Nephron (organoid): Measurements from ENCODE around the gene AHRR.
A peak's percentile ranks its signal among the peaks of the same experiment; 100 is the strongest.

ENCODE experiments used
- H3K27ac Mint-ChIP-seq, 3 experiments: 2 replicates each; pipeline ENCODE4 v1.8.0; 2020; ENCODE audit warnings: mixed read lengths in 3 of 3, mild to moderate bottlenecking in 2 of 3, moderate library complexity in 1 of 3
- H3K27me3 Mint-ChIP-seq: 2 replicates; pipeline ENCODE4 v1.8.0; 2021; ENCODE audit warnings: low read depth, mild to moderate bottlenecking, moderate library complexity, mixed read lengths
- H3K36me3 Mint-ChIP-seq: 2 replicates; pipeline ENCODE4 v1.8.0; 2020; ENCODE audit warnings: low read depth, mixed read lengths
- H3K4me1 Mint-ChIP-seq: 2 replicates; pipeline ENCODE4 v1.8.0; 2020; ENCODE audit warnings: mixed read lengths
- H3K4me3 Mint-ChIP-seq, 3 experiments: 2 replicates each; pipeline ENCODE4 v1.8.0; 2020; ENCODE audit warnings: mild to moderate bottlenecking in 3 of 3, mixed read lengths in 3 of 3, moderate library complexity in 2 of 3
- H3K9me3 Mint-ChIP-seq: 2 replicates; pipeline ENCODE4 v1.8.0; 2020; ENCODE audit warnings: mixed read lengths
- TF ChIP-seq, protein P1 (sequence below), 3 experiments: fragments of 200-600 bp; sonication (generic); IDR thresholded peaks; one replicate each; pipeline ENCODE4 v1.5.0; 2021; ENCODE audit warnings: antibody characterized with exemption in 3 of 3; ENCODE audit not compliant: unreplicated experiment in 3 of 3

The AHRR gene

GRCh38 chr5:416636-416960 lies 95.1 kb downstream of the AHRR start:
- Mint-ChIP-seq H3K27ac (peak overlapping the region; percentile 37 to 69 (median 54)), H3K9me3 (no peaks in the 10 kb centered on the region), H3K36me3 (no peaks in the 10 kb centered on the region)

DNA sequence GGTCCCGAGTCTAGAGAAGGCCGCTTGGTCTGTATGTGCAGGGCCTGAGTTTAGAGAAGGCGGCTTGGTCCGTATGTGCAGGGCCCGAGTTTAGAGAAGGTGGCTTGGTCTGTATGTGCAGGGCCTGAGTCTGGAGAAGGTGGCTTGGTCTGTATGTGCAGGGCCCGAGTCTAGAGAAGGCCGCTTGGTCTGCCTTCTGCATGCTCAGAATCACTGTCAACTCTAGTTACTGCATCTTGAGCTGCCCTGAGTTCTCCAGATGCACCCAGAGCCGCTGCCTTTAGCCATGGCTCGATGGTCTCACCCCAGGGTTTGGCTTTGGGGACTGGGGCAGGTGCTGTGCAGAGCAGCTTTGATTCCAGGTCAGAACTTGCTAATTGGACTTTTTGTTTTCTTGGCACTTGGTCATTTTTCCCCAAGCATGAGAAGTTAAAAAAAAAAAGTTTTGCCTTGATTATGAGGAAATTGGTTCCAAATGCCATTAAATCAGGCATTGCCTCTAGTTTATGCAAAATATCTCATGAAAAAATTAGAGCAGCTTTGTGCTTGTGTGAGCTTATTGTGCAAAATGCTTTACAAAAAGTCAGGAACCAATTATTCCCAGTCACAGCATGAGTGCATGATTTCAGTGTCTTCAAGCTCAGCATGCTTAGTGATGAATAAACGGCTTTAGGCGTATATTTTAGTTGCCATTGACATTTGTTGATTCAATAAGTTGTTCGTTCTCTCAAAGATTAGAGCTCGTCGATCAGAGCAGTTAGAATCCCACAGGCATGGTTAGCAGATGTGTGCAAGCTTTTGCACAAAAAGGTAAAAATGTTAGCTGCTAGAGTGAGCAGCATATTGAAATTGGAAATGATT lies 96.0 kb downstream of the AHRR start:
- H3K36me3 Mint-ChIP-seq = no peaks in the 10 kb centered on the region
- H3K27me3 Mint-ChIP-seq = peaks cover 4% of the 10 kb centered on the region
- peaks cover 12% of the 10 kb centered on the region for H3K4me1 Mint-ChIP-seq
- H3K9me3 Mint-ChIP-seq = no peaks in the 10 kb centered on the region
- peak overlapping the region in 2 of 3 experiments; percentile 37 to 54 for H3K27ac Mint-ChIP-seq
- H3K4me3 Mint-ChIP-seq = no peak overlapping the region
- TF ChIP-seq, protein P1, sequence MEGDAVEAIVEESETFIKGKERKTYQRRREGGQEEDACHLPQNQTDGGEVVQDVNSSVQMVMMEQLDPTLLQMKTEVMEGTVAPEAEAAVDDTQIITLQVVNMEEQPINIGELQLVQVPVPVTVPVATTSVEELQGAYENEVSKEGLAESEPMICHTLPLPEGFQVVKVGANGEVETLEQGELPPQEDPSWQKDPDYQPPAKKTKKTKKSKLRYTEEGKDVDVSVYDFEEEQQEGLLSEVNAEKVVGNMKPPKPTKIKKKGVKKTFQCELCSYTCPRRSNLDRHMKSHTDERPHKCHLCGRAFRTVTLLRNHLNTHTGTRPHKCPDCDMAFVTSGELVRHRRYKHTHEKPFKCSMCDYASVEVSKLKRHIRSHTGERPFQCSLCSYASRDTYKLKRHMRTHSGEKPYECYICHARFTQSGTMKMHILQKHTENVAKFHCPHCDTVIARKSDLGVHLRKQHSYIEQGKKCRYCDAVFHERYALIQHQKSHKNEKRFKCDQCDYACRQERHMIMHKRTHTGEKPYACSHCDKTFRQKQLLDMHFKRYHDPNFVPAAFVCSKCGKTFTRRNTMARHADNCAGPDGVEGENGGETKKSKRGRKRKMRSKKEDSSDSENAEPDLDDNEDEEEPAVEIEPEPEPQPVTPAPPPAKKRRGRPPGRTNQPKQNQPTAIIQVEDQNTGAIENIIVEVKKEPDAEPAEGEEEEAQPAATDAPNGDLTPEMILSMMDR (IDR thresholded peaks at IDR 0.05; ENCODE audit: unreplicated experiment in 3 of 3) = no peak

More at GRCh38 chr5:416636-416960, 95.1 kb downstream of the AHRR start:
- H3K4me1 Mint-ChIP-seq = peaks cover 12% of the 10 kb centered on the region
- no peak overlapping the region for H3K4me3 Mint-ChIP-seq
- H3K27me3 Mint-ChIP-seq = peaks cover 4% of the 10 kb centered on the region
- TF ChIP-seq, protein P1 (IDR thresholded peaks at IDR 0.05; ENCODE audit: unreplicated experiment in 3 of 3) = no peak

GRCh38 chr5:418162-419121 lies 96.9 kb downstream of the AHRR start:
- Mint-ChIP-seq H3K27me3 (peaks cover 4% of the 10 kb centered on the region), H3K9me3 (no peaks in the 10 kb centered on the region), H3K36me3 (no peaks in the 10 kb centered on the region), H3K4me1 (peaks cover 16% of the 10 kb centered on the region), H3K27ac (peak overlapping the region in 2 of 3 experiments; percentile 26 to 35), H3K4me3 (no peak overlapping the region)
- TF ChIP-seq, protein P1 (IDR thresholded peaks at IDR 0.05; ENCODE audit: unreplicated experiment in 3 of 3) = no peak

GRCh38 chr5:419970-420369 lies 98.5 kb downstream of the AHRR start:
- no peak overlapping the region for H3K4me3 Mint-ChIP-seq
- TF ChIP-seq, protein P1 (IDR thresholded peaks at IDR 0.05; ENCODE audit: unreplicated experiment in 3 of 3) = no peak
- H3K4me1 Mint-ChIP-seq = peaks cover 9% of the 10 kb centered on the region
- H3K27ac Mint-ChIP-seq = no peak overlapping the region
- no peaks in the 10 kb centered on the region for H3K9me3 Mint-ChIP-seq
- no peaks in the 10 kb centered on the region for H3K36me3 Mint-ChIP-seq
- peaks cover 4% of the 10 kb centered on the region for H3K27me3 Mint-ChIP-seq

DNA sequence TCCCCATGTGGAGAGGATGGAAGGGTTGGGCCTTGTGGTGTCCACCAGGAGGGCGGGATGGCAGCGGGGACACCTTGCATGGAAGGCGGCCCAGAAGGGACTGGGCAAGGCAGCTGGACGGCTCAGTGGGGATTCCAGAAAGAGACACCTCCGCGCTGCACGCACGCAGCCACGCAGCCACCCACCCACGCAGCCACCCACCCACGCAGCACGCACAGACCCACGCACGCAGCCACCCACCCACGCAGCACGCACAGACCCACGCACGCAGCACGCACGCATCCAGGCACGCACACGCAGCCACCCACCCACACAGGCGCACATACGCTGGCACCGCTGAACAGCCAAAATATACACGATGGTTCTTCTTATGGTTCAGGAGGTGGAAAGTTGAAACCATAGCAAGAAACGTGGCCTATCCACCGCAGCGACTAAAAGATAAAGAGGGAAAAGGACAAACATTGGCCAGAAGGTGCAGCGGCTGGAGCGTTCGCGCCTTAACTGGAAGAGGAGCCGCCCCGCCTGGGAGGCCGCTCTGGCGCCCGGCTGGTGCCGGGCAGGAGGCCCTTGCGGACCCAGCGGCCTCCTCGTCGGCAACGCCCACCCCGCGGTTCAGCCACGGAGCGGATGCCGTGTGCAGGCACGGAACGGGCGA lies 99.2 kb downstream of the AHRR start:
- peaks cover 4% of the 10 kb centered on the region for H3K27me3 Mint-ChIP-seq
- H3K27ac Mint-ChIP-seq = no peak overlapping the region
- H3K4me3 Mint-ChIP-seq = no peak overlapping the region
- TF ChIP-seq, protein P1 (IDR thresholded peaks at IDR 0.05; ENCODE audit: unreplicated experiment in 3 of 3) = no peak
- H3K9me3 Mint-ChIP-seq = no peaks in the 10 kb centered on the region
- peaks cover 9% of the 10 kb centered on the region for H3K4me1 Mint-ChIP-seq
- H3K36me3 Mint-ChIP-seq = no peaks in the 10 kb centered on the region
